H9 (cell line): ENCODE data around the gene HMCN1. TPM values are rescaled to one million over a fixed set of nuclear protein-coding genes. Genes with fewer than 3 reads are reported as not detected.

Source experiments
- DNase-seq: peaks from one replicate; pipeline ENCODE4 v3.0.0-alpha.2; 2017
- H2AFZ ChIP-seq: one replicate; pipeline ENCODE4 v1.6.1; 2013; ENCODE audit warnings: mild to moderate bottlenecking, low read length, control low read depth, moderate library complexity
- H2AK5ac ChIP-seq: 2 replicates; pipeline ENCODE4 v1.6.1; 2013; ENCODE audit warnings: low read length, control low read depth, mixed read lengths; ENCODE audit not compliant: insufficient read length
- H2BK120ac ChIP-seq: one replicate; pipeline ENCODE4 v1.6.1; 2013; ENCODE audit warnings: low read depth, mild to moderate bottlenecking, low read length, control low read depth, inconsistent platforms; ENCODE audit not compliant: poor library complexity, severe bottlenecking
- H2BK12ac ChIP-seq: 2 replicates; pipeline ENCODE4 v1.6.1; 2013; ENCODE audit warnings: low read length, control low read depth, mixed read lengths, low read depth; ENCODE audit not compliant: insufficient read length
- H2BK15ac ChIP-seq: 2 replicates; pipeline ENCODE4 v1.6.1; 2013; ENCODE audit warnings: low read depth, low read length, control low read depth
- H2BK20ac ChIP-seq: one replicate; pipeline ENCODE4 v1.6.1; 2013; ENCODE audit warnings: low read depth, mild to moderate bottlenecking, low read length, control low read depth, inconsistent platforms; ENCODE audit not compliant: poor library complexity, severe bottlenecking
- H2BK5ac ChIP-seq: 2 replicates; pipeline ENCODE4 v1.6.1; 2013; ENCODE audit warnings: low read length, control low read depth, mixed read lengths; ENCODE audit not compliant: insufficient read length
- H3K14ac ChIP-seq: 2 replicates; pipeline ENCODE4 v1.6.1; 2013; ENCODE audit warnings: low read length, control low read depth; ENCODE audit not compliant: insufficient read depth
- H3K18ac ChIP-seq: 2 replicates; pipeline ENCODE4 v1.6.1; 2013; ENCODE audit warnings: low read depth, mild to moderate bottlenecking, mixed read lengths, low read length, control low read depth; ENCODE audit not compliant: insufficient read length
- H3K23ac ChIP-seq: 2 replicates; pipeline ENCODE4 v1.6.1; 2013; ENCODE audit warnings: low read length, control low read depth, mixed read lengths, low read depth; ENCODE audit not compliant: insufficient read length
- H3K23me2 ChIP-seq: 2 replicates; pipeline ENCODE4 v1.6.1; 2013; ENCODE audit warnings: low read depth, mild to moderate bottlenecking, mixed read lengths, low read length, control low read depth; ENCODE audit not compliant: insufficient read length, poor library complexity, severe bottlenecking
- H3K27ac ChIP-seq: 2 replicates; pipeline ENCODE4 v1.5.1; 2013; ENCODE audit warnings: low read length, control low read depth, mixed read lengths, low read depth; ENCODE audit not compliant: insufficient read length
- H3K27me3 ChIP-seq: 2 replicates; pipeline ENCODE4 v1.6.1; 2013; ENCODE audit warnings: low read length, control low read depth, inconsistent platforms; ENCODE audit not compliant: insufficient read depth
- H3K4ac ChIP-seq: 2 replicates; pipeline ENCODE4 v1.6.1; 2013; ENCODE audit warnings: low read depth, mild to moderate bottlenecking, control low read depth, inconsistent platforms, low read length, moderate library complexity
- H3K4me1 ChIP-seq: 2 replicates; pipeline ENCODE4 v1.6.1; 2013; ENCODE audit warnings: low read length, control low read depth, inconsistent platforms; ENCODE audit not compliant: insufficient read depth
- H3K4me2 ChIP-seq: 2 replicates; pipeline ENCODE4 v1.6.1; 2013; ENCODE audit warnings: low read length, control low read depth, mixed read lengths; ENCODE audit not compliant: insufficient read length, insufficient read depth
- H3K56ac ChIP-seq: 2 replicates; pipeline ENCODE4 v1.6.1; 2013; ENCODE audit warnings: low read depth, mild to moderate bottlenecking, mixed read lengths, low read length, control low read depth; ENCODE audit not compliant: insufficient read length
- H3K79me1 ChIP-seq: 2 replicates; pipeline ENCODE4 v1.6.1; 2013; ENCODE audit warnings: low read depth, mild to moderate bottlenecking, moderate library complexity, low read length, control low read depth, inconsistent platforms; ENCODE audit not compliant: insufficient read depth, poor library complexity, severe bottlenecking
- H3K79me2 ChIP-seq: 2 replicates; pipeline ENCODE4 v1.6.1; 2013; ENCODE audit warnings: low read length, control low read depth, inconsistent platforms; ENCODE audit not compliant: insufficient read depth
- H3K9ac ChIP-seq: 2 replicates; pipeline ENCODE4 v1.6.1; 2013; ENCODE audit warnings: low read length, control low read depth, mixed read lengths; ENCODE audit not compliant: insufficient read length; ENCODE audit errors: extremely low read depth
- H3K9me3 ChIP-seq: one replicate; pipeline ENCODE4 v1.6.1; 2013; ENCODE audit warnings: low read depth, low read length, inconsistent platforms; ENCODE audit not compliant: control insufficient read depth
- H3T11ph ChIP-seq: one replicate; pipeline ENCODE4 v1.6.1; 2013; ENCODE audit warnings: mild to moderate bottlenecking, low read length, control low read depth, inconsistent platforms
- H4K20me1 ChIP-seq: one replicate; pipeline ENCODE4 v1.6.1; 2013; ENCODE audit not compliant: control insufficient read depth, insufficient read length, insufficient read depth
- H4K5ac ChIP-seq: 2 replicates; pipeline ENCODE4 v1.6.1; 2013; ENCODE audit warnings: low read depth, mild to moderate bottlenecking, mixed read lengths, low read length, control low read depth; ENCODE audit not compliant: insufficient read length
- H4K8ac ChIP-seq: replicated peaks from 2 replicates; pipeline ENCODE4 v1.6.1; 2013; ENCODE audit warnings: low read length, control low read depth, mixed read lengths, low read depth; ENCODE audit not compliant: insufficient read length
- H4K91ac ChIP-seq: 2 replicates; pipeline ENCODE4 v1.6.1; 2013; ENCODE audit warnings: low read depth, mild to moderate bottlenecking, moderate library complexity, mixed read lengths, low read length, control low read depth; ENCODE audit not compliant: insufficient read length
- H3K27ac Mint-ChIP-seq, 3 experiments: 2 replicates in 2 of 3; 3 replicates in 1 of 3; pipeline ENCODE4 v1.8.0; 2020 to 2021; ENCODE audit warnings: mixed read lengths in 3 of 3, mild to moderate bottlenecking in 1 of 3, moderate library complexity in 1 of 3
- H3K27me3 Mint-ChIP-seq: 2 replicates; pipeline ENCODE4 v1.8.0; 2021; ENCODE audit warnings: low read depth, mild to moderate bottlenecking, moderate library complexity, mixed read lengths
- H3K36me3 Mint-ChIP-seq, 3 experiments: 2 replicates in 2 of 3; 3 replicates in 1 of 3; pipeline ENCODE4 v1.8.0; 2020 to 2021; ENCODE audit warnings: low read depth in 3 of 3, mixed read lengths in 3 of 3; ENCODE audit not compliant: insufficient read depth in 1 of 3
- H3K4me1 Mint-ChIP-seq, 2 experiments: 2 replicates each; pipeline ENCODE4 v1.8.0; 2020; ENCODE audit warnings: mixed read lengths in 2 of 2
- H3K4me3 Mint-ChIP-seq, 2 experiments: 2 replicates in 1 of 2; 3 replicates in 1 of 2; pipeline ENCODE4 v1.8.0; 2020 to 2021; ENCODE audit warnings: mild to moderate bottlenecking in 2 of 2, mixed read lengths in 2 of 2, moderate library complexity in 1 of 2
- H3K9me3 Mint-ChIP-seq, 2 experiments: 2 replicates in 1 of 2; 3 replicates in 1 of 2; pipeline ENCODE4 v1.8.0; 2020; ENCODE audit warnings: mild to moderate bottlenecking in 2 of 2, mixed read lengths in 2 of 2, moderate library complexity in 1 of 2
- WGBS: extraction: QIAGEN DNeasy Blood & Tissue Kit; methylation state at CpG from one replicate; pipeline ENCODE4 v1.1.7; 2013; ENCODE audit warnings: missing lambda C conversion rate, low lambda C conversion rate, mixed read lengths; ENCODE audit not compliant: insufficient read length; ENCODE audit errors: extremely low coverage; 5-methylcytosine and 5-hydroxymethylcytosine counted together
- total RNA-seq: library from RNA; stranded (reverse); gene quantifications from 2 replicates; pipeline ENCODE4 v1.2.1, GENCODE V29; 2021
- TF ChIP-seq, protein P1 (sequence below): fragments of 200-600 bp; sonication (generic); conservative IDR thresholded peaks from 3 replicates; pipeline ENCODE4 v1.8.0; 2021; ENCODE audit warnings: antibody characterized with exemption, mild to moderate bottlenecking

The HMCN1 gene
- total RNA-seq, 1 experiment from 2014 or later, result 3.3 TPM

DNA sequence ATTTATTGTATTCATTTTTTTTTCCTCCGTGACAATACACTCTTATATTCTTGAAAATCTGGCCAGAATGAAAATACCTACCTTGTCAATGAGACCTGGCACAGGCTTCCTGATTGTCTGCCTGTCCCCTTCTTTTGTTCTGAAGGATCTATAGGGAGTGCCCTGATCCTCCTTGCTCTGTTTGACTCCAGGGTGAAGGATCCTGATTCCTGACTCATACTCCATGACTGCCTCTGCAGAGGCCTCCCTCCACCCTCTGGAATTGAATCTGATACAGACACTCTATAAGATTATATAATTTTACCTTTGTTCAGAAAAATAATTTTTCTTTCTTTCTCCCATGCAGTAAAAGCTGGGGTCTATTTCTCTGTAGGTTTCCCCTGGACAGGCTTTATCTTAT is 116.2 kb downstream of the HMCN1 start:
- no peaks in the 10 kb centered on the region for H3K27me3 Mint-ChIP-seq
- no peak overlapping the region for H3K4me3 Mint-ChIP-seq
- no peaks in the 10 kb centered on the region for H4K20me1 ChIP-seq
- no peaks in the 10 kb centered on the region for H3K27me3 ChIP-seq
- TF ChIP-seq, protein P1, sequence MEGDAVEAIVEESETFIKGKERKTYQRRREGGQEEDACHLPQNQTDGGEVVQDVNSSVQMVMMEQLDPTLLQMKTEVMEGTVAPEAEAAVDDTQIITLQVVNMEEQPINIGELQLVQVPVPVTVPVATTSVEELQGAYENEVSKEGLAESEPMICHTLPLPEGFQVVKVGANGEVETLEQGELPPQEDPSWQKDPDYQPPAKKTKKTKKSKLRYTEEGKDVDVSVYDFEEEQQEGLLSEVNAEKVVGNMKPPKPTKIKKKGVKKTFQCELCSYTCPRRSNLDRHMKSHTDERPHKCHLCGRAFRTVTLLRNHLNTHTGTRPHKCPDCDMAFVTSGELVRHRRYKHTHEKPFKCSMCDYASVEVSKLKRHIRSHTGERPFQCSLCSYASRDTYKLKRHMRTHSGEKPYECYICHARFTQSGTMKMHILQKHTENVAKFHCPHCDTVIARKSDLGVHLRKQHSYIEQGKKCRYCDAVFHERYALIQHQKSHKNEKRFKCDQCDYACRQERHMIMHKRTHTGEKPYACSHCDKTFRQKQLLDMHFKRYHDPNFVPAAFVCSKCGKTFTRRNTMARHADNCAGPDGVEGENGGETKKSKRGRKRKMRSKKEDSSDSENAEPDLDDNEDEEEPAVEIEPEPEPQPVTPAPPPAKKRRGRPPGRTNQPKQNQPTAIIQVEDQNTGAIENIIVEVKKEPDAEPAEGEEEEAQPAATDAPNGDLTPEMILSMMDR, result no peak
- no peaks in the 10 kb centered on the region for H3K79me1 ChIP-seq
- H2BK120ac ChIP-seq, result no peak overlapping the region
- no peaks in the 10 kb centered on the region for H3K9me3 ChIP-seq
- peak overlapping the region in 2 of 3 experiments; percentile 14 to 37; a peak in 2 of 7 replicates for H3K27ac Mint-ChIP-seq
- peaks cover 10 to 16% of the 10 kb centered on the region in 2 experiments for H3K4me1 Mint-ChIP-seq
- no peak overlapping the region for H3K56ac ChIP-seq
- no peak overlapping the region for H3K4me2 ChIP-seq
- no peak overlapping the region for H2BK15ac ChIP-seq
- H2AFZ ChIP-seq, result no peak overlapping the region
- no peaks in the 10 kb centered on the region for H3K36me3 Mint-ChIP-seq
- no peak overlapping the region for H4K91ac ChIP-seq
- no peak overlapping the region for H3K18ac ChIP-seq
- H3K14ac ChIP-seq, result no peak overlapping the region
- H3K23me2 ChIP-seq, result no peaks in the 10 kb centered on the region
- H3K4me1 ChIP-seq, result peaks cover 5% of the 10 kb centered on the region; the same call in 1 of the 2 replicates
- H3K79me2 ChIP-seq, result no peaks in the 10 kb centered on the region
- no peak overlapping the region for H4K5ac ChIP-seq
- no peak overlapping the region for H3T11ph ChIP-seq
- no peaks in the 10 kb centered on the region for H3K9me3 Mint-ChIP-seq
- H2BK20ac ChIP-seq, result no peak overlapping the region
- no peak overlapping the region for H3K23ac ChIP-seq
- DNase-seq, result peak; percentile 31
- no peak overlapping the region for H2BK5ac ChIP-seq
- H3K27ac ChIP-seq, result no peak overlapping the region
- H3K4ac ChIP-seq, result no peak overlapping the region
- H2BK12ac ChIP-seq, result no peak overlapping the region
- no peak overlapping the region for H3K9ac ChIP-seq
- no peak overlapping the region for H2AK5ac ChIP-seq
- no peak overlapping the region for H4K8ac ChIP-seq
- WGBS, result no CpG with 5 or more reads among the region's 1 CpG
